SW480 (cell line): ENCODE results near the gene LRRC53.

ENCODE experiments used
- DNase-seq: peaks from one replicate; pipeline ENCODE4 v3.0.0-alpha.2; 2016; ENCODE audit warnings: low spot score

LRRC53 gene

DNA sequence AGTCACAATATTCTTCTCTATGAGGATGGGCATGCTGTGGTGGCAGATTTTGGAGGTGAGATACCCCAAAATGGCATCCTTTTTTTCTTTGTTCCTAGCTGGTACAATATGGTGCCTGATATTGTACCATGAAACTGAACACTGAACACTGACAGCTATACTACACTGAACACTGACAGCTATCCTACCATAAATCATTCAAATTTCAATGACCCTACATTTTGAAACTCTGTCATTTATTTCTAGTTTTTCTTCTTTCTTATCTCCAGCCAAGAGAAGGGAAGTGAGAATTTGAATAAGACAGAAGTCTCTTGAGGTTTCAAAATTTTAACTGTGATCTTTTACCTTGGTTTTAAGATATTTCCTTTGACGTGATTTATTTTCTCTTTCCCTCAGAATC lies 76.3 kb downstream of the LRRC53 start:
- no peak for DNase-seq

DNA sequence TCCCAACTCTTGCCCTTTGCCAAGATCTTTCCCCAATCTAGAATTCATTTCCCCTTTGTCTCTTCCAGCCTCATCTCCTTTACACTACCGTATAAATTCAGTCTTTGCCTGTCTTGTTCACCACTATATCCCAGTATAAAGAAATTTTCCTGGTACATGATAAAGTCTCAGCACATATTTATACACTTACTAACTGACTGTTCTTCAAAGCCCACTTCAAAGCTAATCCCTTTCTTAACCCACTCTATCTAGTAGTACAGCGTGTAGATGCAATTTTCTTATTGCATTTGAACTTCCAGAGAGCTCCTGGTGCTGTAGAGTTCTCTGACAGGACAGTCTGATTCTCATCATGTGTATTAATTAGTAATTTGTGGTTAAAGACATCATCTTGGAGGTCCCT lies 78.1 kb downstream of the LRRC53 start:
- no peak for DNase-seq

DNA sequence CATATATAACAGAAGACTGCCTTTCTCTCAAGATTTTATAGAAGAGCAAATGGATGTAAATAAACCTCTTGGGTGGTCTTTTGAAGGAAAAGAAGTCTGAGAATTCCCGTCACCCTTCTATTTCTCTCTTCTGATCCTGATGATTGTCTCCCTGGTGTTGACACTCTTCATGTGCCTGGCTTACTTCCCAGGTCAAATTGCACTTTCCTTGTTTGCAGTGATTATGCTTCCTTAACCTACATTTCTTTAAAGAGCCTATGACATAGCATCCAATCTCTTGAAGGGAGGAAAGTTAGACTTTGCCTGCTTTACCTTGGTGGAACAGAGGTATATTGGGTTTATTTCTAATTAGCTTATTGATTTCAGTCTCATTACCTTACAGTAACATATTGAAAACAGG lies 80.1 kb downstream of the LRRC53 start:
- DNase-seq: no peak

DNA sequence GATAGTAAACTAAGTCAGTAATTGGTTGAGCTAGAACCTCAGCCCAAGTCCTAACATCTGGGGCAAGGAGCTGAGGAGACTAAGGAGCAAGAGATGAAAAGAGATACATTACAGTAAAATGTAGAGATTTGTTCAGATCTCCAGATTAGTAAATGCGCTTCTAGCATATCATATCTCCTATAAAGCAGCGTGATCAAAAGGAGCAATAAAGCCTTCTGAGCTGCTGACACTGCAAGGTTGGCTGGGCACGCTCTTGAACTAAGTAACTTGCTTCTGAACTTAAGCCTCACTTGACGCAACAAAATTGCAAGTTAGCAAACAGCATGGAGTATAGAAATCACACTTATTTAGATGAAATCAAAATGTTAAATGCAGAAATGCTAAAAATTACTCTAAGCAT lies 80.9 kb downstream of the LRRC53 start:
- no peak for DNase-seq

DNA sequence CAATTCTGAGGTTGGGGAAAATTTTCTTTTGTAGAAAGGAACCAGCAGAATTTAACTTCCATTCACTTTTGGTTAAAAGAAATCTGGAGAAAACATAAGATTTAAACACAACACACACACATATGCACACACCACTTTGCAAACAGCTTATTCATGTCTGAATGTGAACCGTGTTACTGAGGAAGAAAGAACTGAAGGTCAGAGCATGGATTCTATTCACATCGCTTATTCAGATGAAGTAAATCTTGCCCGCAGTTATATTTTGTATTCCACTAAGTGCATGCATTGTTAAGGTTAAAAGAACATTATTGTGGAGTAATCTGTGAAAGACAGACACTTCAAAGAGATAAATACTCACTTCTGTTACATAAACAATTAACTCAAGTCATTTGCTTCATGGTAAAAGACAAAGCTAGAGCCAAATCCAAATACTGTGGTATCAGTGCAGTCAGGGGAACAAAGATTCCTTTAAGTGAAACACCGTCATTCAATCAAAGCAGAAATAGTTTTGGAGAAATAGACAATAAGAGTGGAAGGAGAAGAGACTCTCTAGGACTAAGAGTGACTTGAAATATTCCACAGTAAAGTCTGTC lies 82.0 kb downstream of the LRRC53 start:
- DNase-seq: no peak

DNA sequence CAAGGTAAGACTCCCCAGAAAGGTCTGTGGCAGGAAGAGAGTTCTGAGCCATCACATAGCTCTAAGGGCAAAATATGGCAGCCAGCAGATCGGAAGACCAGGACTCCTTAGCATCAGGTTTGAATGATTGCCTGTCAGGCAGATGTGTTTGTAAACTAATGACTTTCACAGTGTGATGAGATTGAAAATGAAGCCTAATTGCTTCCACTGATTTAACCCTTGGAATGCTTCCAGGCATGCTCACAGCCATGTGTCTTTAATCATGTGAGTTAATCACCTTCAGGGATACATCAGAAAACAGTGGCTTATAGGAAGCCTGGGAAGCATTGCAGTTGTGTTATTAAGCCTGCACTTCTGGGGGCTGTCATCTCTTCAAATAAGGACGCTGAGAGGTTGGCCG lies 82.8 kb downstream of the LRRC53 start:
- DNase-seq: no peak

DNA sequence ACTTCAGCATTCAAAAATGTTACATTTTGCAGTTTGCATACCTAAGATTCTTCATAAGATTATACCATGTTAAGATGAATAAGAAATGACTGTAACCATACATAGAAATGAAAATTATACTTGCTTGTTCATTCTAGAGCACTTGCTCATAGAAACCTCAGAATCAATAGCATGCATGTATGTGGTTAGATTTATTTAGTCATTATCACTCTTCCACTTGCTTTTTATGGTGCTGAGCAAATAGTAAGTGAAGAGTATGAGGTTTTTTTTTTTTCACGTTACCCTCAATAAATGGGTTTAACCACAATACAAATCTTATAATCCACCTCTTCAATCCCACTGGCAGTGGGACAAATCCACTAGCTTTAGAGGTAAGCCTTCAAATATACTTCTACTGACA lies 84.7 kb downstream of the LRRC53 start:
- peak; percentile 4 for DNase-seq

DNA sequence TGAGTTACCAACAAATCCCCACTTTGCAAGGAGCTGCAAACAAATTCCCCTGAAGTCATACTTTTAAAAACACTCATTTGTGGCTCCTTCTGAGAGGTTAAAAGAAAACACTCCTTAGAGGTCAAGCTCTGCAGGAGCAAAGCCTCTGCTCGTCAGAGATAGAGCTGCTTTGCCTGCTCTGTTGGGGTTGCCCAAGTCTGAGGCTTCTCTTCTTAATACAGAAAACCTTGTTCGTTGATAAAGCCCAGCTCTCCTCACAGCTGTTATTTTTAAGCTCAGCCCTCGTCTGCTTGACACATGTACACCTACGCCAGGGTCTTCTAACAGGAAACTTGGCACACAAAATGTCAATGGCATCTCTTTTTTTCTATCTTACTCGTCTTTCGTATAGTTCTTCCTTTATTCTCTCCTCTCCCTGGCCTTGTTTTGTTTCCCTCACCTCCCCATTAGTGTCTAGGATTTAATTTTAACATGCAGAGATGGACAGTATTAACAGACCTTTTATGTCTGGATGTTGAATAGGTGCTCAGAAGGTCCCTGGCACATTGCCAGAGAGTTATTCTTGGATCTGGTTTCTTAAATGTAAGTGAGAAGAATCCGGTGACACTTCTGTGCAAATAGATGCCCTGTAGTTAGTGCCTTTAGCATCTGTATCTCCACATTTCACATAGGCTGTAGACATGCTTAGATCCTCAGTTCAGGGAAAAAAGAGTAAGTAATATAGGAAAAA lies 86.0 kb downstream of the LRRC53 start:
- DNase-seq: no peak

DNA sequence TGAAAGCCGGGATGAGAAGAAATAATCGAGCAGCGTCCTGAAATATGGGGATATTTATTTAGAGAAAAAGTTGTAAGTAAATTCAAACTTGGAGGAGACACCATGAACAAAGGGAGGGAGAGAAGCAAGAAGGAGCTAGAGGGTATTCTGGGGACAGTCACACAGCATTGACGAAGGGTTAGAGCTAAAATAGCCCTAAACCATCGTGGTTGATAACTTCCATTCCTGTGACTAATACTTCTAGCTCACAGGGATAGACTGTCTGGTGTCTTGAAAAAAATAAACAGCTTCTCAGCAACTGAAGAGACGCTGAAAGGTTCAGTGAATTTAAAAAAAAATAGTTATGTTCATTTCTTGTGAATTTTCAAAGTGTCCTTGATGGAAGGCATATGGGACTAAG lies 86.7 kb downstream of the LRRC53 start:
- no peak for DNase-seq

DNA sequence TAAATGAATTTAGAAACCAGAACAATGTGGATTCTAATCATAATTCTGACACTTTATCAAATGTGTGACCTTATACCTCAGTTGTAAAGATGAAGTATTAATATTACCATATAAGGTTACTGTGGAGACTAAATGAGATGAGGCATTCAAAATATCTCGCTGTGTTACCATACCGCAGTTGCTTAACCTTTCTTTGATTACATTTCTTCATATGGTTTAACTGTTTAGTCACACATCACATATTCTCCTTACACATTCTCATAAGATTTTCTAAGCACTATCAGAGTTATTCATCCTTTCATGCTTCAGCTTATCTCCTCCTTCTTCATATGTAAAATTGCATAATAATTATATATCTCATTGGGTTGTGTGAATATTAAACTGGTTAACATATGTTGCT lies 88.9 kb downstream of the LRRC53 start:
- DNase-seq: no peak

DNA sequence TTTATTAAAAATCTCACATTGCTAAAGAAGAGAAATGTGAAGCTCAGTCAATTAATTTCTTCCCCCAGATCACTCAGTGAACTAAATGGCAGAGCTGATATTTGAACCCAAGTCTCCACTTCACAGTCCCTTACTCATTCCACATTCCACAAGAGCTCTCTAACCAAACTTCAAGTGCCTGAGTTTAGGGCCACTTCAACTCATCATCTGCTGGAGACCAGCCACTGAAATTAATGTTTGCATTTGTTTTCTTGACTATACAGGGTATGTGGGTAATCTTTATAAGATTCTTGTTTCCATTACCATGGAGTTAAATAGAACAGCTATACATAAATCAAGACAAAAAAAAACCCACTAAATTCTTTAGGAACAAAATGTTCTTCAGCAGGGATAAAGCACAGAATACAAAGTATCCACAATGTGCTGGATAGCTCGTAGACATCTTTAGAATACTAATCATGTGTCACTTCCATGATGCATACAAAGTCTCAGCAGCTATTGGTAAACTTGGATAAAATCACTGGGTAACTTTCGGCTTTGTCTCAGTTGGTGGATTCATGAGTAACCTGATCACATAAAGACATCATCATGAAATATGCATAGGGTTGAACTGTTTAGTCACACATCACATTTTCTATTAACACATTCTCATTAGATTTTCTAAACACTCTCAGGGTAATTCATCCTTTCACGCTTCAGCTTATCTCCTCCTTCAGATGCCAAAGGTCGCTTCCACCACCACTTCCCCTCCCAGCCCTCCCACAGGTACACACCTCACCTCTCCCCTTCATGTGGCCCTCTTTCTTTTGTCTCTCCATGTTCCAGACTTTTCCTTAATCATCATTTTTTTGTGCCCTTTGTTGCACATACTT lies 89.8 kb downstream of the LRRC53 start:
- DNase-seq: no peak

DNA sequence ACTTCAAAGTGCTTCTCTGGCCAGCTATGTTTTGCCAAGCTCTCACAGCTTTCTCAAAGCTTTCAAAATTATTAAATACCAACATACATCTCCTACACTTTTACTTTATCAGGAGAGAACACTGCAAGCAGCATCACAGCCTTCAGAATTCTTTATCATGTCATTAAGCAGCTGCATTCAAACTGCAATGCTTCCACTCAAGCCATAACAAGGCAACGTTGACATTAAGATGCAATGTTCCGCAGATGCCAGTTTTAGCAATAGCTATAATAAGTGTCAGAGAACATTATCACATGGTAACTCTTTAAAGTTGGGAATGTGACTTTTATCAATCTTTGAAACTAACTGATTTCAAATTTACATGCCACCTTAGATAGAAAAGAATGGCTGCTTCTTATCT lies 91.9 kb downstream of the LRRC53 start:
- no peak for DNase-seq
